HG02981 (cell line): ENCODE measurements around the gene RBM18.
A peak's percentile ranks its signal among the peaks of the same experiment; 100 is the strongest.

Experiments
- ATAC-seq: cut with Tn5 transposase; IDR thresholded peaks from one replicate; pipeline ENCODE4 v1.9.1; 2021; ENCODE audit warnings: mild to moderate bottlenecking, moderate library complexity; ENCODE audit not compliant: unreplicated experiment

RBM18 gene, protein sequence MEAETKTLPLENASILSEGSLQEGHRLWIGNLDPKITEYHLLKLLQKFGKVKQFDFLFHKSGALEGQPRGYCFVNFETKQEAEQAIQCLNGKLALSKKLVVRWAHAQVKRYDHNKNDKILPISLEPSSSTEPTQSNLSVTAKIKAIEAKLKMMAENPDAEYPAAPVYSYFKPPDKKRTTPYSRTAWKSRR

DNA sequence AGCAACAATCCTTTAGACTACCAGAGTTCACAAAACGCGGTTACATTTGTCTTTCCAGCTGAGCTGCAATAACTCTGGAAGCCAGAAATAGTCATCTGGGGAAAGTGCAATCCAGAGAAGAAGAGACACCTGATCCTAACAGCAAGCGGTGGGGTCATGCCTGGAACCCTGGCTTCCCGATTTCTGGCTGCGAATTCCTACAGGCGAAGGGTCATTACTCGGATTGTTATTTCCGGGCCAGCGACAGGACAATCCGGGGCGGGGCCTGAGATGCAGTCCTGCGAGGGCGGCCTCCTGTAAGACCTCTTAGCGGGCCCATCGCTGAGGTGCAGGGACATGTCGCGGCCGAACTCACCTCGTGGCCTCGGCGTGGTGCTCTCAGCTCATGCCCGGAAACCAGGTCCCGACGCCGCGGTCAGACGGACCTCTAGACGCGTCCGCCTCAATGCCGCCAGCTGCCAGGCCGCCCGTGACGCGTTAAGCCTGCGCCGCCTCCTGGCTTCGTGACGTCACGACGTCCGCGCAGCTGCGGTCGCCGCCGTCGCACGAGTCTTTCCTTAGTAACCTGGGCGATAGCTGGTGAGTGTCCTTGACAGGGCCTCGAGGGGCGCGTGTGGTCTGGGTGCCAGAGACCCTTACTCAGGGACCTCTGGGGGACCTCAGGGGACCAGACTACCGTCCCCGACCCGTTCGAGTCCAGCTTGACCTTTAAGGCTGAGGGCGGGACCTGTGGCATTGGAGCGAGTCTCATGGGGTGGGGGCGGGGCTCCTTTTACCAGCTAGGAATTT lies at the start of gene RBM18, which contains the start of gene MRRF:
Gene RBM18, minus strand, starts transcription at position 481 of the 789 bp plus-strand sequence. CDS start 3,348 bp downstream, outside the sequence.
Gene MRRF, plus strand, starts transcription at position 523 of the 789 bp plus-strand sequence. CDS start 6,010 bp downstream, outside the sequence.
- peak; percentile 89 for ATAC-seq

DNA sequence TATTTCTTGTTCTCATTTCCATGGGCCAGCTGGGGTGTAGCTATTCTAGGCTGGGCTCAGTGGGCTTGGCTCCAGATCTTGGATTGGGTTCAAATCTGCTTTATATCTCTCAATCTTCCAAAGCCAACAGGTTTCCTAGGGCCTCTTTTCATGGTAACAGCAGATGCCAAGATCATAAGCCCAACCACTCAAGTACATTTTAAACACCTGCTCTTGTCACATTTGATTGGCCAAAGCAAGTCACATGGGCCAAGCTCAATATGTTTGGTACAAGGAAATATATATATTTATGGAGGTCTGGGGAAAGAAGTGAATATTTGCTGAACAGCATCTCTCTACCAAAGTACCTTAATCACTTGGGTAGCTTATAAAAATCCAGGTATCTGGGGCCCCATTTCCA lies 49.5 kb upstream of the RBM18 start:
- no peak for ATAC-seq

DNA sequence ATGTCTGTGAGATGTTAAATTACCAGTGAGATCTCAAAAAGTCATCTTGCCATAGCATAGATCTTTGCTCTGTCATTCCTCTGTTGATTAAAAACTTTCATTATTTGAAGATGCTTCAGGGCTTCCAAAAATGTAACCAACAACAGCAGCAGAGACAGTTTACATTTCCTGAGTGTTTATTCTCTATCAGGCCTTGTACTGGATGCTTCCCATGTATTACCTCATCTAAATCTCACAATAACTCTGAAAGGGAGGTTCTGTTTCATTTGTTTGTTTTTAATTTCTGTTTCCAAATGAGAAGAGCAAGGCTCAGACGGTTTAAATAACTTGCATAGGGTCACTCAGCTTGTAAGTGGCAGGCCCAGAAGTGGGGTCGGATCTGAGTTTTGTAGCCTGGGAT lies 45.2 kb upstream of the RBM18 start:
- no peak for ATAC-seq

DNA sequence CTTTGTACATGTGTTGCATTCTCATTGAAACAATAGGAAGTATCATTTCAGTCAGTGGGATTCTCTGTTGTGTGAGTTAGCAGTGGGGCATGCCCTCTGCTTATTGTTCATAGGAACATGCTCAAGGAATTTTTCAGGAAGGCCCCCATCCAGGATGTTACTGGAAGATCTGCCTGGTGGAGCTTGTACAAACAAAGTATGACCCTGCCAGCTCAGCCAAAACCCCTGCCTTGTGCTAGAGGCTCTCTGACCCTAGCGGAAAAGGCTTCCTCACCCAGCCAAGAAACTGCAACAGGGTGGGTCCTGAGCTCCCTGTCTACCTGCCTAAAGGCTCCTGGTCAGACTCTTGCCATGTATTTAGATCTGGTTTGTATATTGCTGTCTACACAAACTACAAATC lies 43.3 kb upstream of the RBM18 start:
- no peak for ATAC-seq

DNA sequence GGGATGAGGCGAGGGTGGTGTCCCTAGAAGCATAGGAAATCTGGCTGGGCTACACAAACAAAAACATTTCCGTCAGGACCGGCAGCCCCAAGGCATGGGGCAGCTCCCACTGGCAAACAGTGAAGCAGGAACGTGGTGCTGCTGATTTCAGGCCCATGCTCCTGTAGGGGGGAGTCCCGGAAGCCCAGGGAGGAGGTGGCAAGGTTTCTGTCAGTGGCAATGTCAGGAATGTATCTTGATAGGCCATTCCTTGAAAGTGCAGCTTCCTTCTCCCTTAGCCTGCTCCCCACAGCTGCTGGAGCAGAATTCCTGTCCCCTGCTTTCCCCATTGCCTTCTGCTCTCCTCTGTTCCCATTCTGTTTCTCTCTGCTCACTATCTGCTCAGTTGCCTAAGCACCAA lies 42.4 kb upstream of the RBM18 start:
- ATAC-seq, result no peak

DNA sequence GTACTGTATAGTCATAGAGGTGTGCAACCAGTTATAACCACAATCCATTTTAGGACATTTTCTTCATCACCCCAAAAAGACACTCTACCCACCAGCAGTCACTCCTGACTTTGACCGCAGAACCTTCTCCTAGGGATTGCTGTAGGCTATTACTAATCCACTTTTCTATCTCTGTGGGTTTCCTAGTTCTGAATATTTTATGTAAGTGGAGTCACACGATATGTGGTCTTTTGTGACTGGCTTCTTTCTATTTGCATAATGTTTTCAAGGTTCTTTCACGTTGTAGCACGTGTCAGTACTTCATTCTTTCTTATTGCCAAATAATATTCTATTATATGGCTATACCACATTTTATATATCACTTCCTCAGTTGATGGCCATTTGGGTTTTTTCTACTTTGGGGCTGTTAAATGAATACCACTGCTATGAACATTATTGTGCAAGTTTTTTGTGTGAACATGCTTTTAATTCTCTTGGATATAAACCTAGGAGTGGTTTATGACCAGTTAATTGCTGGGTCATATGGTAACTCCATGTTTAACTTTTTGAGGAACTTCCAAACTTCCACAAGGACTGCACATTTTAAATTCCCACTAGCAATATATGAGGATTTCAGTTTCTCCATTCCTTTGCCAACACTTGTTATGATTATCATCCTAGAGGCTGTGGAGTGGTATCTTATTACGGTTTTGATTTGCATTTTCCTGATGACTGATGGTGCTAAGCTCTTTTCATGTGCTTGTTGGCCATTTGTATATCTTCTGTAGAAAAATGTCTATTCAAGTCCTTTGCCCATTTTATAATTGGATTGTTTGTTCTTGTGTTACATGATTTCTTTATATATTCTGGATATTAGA lies 37.8 kb upstream of the RBM18 start:
- no peak for ATAC-seq

DNA sequence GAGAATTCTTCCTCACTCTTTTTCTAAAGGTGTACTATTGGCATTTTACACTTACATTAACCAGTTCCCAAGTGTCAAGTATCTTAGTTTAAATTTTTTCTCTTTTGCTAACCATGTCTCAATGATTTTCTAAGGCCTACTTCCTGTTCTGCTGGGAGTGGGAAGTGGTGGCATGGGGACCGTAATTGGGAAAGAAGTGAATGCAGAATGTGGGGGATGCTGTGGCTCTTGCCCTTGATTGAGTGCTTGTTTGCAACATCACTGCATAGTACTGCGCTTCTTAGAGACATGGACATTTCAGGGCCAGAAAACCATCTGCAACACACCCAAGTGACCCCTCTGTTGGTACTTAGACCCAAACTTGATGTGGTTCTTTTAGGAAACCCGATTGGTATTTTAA lies 32.9 kb upstream of the RBM18 start:
- ATAC-seq, result no peak

DNA sequence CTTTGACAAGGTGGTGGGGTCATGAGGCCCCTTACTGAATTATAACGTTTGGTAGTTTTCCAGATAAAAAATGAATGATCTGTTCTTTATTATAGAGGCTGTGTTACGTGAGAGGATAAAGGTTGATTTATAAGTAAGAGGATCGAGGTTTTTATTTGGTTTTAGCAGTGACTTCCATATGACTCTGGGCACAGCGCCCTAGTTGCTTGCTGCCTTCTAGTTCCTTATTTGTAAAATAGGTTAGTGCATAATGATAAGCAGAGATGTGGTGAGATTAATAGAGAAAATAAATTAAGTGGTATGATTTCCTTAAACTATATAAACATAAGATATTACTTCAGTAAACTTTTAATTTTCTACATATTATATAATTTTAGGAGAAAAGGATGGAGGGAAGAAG lies 29.9 kb upstream of the RBM18 start:
- ATAC-seq, result no peak

DNA sequence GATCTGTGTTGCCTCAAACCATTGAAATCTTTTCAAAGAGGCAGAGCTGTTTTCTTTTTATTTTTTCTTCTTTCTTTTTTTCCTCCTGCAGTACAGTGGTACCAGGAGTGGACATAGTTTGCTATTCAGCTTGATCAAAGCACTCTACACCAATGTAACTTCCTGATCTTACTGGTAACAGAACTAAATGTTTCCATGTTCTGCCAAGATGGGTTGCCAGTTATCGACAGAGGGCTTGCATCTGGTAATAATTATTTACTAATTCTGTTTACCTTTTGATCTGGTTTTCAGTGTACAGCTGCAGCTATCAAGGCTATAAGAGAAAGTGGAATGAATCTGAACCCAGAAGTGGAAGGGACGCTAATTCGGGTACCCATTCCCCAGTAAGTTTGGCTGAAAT lies 26.8 kb upstream of the RBM18 start:
- no peak for ATAC-seq

DNA sequence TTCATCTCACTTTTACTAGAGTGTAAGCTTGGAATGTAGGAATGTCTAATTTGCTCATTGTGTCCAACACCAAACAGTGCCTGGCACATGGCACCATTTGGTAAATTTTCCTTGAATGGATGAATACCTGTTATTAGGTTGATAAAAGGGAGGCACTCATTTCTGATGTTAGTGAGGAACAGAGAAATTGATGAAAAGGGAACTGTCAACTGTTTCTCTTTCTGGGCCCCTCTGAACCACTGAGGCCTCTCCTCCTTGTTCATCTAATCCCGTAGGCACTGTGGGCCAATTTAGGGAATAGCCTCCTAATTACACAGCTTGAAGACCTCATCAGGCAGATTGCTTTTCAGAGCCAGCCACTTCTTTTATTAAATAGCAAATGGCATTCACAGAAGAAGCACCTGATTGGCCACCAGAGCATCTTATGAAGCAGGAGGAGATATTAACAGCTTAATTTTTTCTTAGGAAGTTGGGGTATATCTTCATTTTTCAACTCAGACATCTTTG lies 22.6 kb upstream of the RBM18 start:
- ATAC-seq, result no peak

DNA sequence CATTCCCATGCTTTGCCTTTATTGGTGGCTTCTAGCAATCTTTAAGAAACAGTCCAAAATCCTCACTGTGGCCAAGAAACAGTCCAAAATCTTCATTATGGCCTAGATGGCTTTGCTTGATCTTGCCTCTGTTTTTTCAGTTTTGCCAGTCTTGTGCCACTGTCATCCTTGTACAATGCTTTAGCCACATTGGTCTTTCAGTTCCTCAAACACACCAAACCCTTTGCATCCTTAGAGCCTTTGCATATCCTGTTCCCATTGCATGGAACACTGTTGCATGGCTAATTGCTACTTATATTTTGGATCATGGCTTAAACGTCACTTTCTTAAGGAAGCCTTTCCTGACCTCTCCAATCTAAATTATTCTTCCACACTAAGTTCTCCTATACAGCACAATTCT lies 22.1 kb upstream of the RBM18 start:
- peak; percentile 67 for ATAC-seq

DNA sequence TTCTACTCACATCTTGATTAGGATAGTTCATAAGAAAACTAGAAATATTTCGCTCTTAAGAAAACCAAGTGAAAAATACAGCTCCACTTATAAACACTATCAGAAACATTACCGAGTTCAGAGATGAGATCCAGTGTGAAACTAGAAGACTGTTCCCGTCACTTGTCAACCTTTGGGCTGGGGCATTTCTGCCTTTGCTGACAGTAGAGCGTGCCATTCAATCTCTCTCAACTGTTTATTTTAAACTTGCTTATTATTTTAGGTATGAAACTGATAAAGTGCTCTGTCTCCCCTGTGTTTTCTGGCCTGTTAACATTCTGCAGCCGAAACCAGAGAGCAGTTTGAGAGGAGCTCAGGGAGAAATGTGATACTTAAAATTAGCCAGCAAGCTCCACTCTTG lies 16.7 kb upstream of the RBM18 start:
- ATAC-seq, result no peak

DNA sequence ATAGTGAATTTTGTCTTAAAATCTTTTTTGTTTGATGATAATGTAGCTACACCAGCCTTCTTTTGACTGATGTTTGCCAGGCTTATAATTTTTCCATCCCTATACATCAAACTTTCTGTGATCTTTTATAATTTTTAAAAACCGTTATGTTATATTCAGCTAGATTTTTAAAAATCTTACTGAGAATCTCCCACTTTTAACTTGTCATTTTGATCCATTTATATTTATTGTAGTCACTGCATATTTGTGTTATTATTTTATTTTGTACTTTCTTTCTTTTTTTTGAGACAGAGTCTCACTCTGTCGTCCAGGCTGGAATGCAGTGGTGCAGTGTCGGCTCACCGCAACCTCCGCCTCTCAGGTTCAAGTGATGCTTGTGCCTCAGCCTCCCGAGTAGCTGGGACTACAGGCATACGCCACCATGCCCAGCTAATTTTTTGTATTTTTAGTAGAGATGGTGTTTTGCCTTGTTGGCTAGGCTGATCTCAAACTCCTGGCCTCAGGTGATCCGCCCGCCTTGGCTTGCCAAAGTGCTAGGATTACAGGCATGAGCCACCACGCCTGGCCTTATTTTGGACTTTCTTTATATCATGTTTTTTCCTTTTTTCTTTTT lies 12.8 kb upstream of the RBM18 start:
- no peak for ATAC-seq

DNA sequence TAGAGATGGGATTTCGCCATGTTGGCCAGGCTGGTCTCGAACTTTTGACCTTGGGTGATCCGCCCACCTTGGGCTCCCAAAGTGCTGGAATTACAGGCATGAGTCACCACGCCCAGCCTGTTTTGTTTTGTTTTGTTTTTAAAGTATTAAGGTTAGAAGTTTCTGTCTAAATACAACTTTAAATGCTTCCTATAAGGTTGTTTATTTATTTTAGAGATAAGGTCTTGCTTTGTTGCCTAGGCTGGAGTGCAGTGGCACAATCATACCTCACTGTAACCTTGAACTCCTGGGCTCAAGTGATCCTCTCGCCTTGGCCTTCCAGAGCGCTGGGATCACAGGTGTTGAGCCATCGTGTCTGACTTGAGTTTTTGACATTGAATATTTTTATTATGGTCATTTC lies 11.5 kb upstream of the RBM18 start:
- no peak for ATAC-seq

DNA sequence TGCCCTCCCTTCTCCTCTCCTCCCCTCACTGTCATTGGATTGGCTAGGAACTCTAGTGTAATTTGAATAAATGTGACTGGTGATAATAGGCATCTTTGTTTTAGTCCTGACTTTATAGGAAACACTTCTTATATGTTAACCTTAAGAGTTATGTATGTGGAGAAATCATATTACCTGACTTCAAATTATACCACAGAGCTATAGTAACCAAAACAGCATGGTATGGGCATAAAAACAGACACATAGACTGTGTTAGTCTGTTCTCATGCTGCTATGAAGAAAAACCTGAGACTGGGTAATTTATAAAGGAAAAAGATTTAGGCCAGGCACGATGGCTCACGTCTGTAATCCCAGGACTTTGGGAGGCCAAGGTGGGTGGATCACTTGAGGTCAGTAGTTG lies 9.4 kb upstream of the RBM18 start:
- ATAC-seq, result no peak

DNA sequence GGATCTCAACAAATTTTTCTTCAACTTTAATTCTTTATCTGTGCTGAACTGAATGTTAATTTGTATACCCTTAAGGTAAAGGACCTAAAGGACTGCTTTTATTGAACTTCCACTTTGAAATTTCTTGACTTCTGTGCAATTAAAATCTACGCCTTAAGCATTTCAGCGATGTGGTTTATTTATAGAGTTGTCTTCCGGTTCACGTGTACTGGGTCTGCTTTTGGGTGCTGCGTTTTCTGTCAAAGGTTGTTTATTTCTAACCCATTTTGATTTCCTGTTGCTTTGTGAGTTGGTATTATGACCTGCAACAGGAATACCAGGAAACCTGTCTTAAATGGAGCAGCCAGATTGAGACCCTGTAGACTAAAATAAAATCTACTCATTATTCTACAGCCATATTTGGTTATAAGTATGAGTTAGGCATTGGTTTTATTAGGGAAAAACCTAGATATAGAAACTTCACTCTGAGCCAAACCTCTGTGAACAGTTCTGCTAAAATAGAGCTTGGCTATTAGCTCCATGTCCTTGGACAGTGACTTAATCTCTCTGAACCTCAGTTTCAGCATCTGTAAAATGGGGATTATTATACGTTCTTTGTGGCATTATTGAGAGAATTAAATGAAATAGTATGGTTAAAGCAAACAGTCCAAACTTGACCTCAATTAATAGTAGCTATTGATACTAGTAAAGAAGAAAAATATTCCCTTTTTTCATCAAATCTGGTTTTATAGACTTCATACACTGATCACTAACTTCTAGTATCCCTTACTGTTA lies 3.6 kb upstream of the RBM18 start:
- ATAC-seq, result no peak

DNA sequence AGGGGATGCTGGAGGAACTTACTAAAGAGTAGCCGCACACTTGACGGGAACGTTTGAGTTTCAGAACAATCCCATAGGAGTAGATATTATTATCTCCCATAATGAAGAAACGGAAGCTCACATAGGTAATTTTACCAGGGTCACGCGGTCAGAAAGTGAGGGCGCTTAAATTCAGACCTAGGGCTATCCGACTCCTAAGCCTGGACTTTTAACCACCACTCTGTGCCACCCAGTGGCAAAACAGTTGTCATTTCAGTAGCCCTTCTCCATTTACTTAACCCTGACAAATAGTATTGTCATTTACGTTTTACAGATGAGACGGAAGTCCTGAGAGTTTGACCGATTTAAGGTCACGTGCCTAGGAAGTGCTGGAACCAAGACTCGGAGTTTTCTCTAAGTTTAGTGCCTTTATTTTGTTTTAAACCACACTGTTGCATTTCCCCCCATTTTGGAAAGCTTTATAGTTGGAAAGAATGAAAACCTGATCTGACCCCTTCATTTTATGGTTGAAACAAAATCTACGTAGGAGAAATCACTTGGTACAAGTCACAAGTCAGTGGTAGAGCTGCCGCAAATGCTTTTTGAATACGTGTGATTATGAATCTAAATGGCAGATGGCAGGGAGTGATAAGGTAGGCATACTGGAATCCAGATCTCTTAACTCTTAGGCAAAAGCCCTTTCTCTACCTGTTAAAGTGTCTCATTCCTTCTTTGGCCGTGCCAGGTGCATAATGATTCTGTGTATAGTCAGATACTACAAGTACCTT lies 692 bp upstream of the RBM18 start:
- ATAC-seq, result peak; percentile 26

DNA sequence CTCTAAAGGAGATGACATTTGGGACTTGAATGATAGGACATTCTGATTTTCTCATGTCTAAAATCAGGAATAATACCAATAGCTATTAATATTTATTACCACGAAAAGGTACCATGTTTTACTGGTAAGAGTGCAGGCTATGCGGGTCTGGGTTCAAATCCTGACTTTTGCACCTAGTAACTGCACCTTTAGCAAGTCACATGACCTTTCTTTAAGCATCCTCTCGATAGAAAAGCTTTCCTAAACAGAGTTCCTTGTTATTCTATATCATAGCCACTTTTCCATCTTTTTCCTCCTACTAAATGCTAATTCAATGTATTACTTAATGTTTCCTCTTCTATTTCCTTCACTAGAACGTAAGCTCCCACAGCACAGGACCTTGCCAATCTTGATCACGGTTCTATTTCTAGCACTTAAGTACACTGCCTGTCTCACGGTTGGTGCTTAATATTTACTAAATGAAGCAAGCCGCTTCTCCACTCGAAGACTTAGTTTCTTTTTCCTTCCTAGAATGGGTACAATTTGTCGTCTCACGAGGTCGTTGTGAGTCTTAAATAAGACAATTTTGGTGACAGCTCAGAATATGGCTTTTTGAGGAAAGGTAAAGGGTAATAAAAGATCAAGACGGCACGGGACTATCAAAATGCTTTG lies 816 bp downstream of the RBM18 start:
- no peak for ATAC-seq

DNA sequence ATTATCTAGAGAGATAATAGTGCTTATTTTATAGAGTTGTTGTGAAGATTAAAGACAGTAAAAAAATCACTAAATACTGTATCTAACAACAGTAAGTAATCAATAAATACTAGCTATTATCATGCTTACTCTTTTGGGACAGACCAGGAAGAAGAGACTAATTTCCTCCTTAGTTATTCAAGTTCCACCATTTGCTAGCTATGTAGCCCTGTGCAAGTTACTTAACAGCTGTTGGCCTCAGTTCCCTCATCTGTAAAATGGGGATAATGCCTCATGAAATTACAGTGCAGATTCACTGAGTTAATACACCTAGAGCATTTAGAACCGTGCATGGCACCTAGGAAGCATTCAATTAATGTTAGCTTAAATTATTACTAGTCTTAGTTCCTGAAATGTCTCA lies 2.6 kb downstream of the RBM18 start:
- no peak for ATAC-seq
